H1 (cell line): ENCODE data around the gene CFAP92. TPM values are rescaled to one million over a fixed set of nuclear protein-coding genes. Genes with fewer than 3 reads are reported as not detected.

Source experiments
- CTCF ChIA-PET: fragments of 300-600 bp; sonication (Branson Sonifier 250); formaldehyde crosslinking; loops from one replicate; lab custom pipeline; 2021; ENCODE audit not compliant: partially characterized antibody; lab: Charles Lee
- POLR2A ChIA-PET: fragments of 300-600 bp; sonication (Branson Sonifier 250); formaldehyde crosslinking; loops from one replicate; lab custom pipeline; 2021; ENCODE audit warnings: inconsistent platforms; ENCODE audit not compliant: partially characterized antibody; lab: Charles Lee
- DNase-seq, 2 experiments: peaks; one replicate each; pipeline versions ENCODE4 v3.0.0 to v3.0.0-alpha.2; 2010 to 2022; ENCODE audit warnings: low spot score in 2 of 2, low read depth in 1 of 2, mixed read lengths in 1 of 2
- FAIRE-seq: peaks from 2 replicates; lab custom pipeline; 2011; peaks lifted over from hg19 to GRCh38; lab: Jason Lieb, UNC
- H2AFZ ChIP-seq: 2 replicates; pipeline ENCODE4 v1.8.1; 2012; ENCODE audit warnings: low read length, inconsistent platforms
- H2AK5ac ChIP-seq: 2 replicates; pipeline ENCODE4 v1.6.1; 2013; ENCODE audit warnings: low read depth, low read length
- H2BK120ac ChIP-seq: replicated peaks from 2 replicates; pipeline ENCODE3; 2013; ENCODE audit warnings: low read depth, low read length, inconsistent platforms
- H2BK12ac ChIP-seq: 2 replicates; pipeline ENCODE4 v1.6.1; 2013; ENCODE audit warnings: low read depth, low read length
- H2BK15ac ChIP-seq: 2 replicates; pipeline ENCODE4 v1.6.1; 2013; ENCODE audit warnings: low read length
- H2BK20ac ChIP-seq: 2 replicates; pipeline ENCODE4 v1.6.1; 2013; ENCODE audit warnings: low read length
- H2BK5ac ChIP-seq: 2 replicates; pipeline ENCODE4 v1.6.1; 2013; ENCODE audit warnings: low read depth, low read length
- H3K14ac ChIP-seq: 2 replicates; pipeline ENCODE4 v1.6.1; 2013; ENCODE audit warnings: inconsistent platforms; ENCODE audit not compliant: insufficient read length
- H3K18ac ChIP-seq: 2 replicates; pipeline ENCODE4 v1.6.1; 2013; ENCODE audit warnings: low read length; ENCODE audit errors: extremely low read depth
- H3K23ac ChIP-seq: 2 replicates; pipeline ENCODE4 v1.6.1; 2013; ENCODE audit warnings: inconsistent platforms; ENCODE audit not compliant: insufficient read length
- H3K23me2 ChIP-seq: 2 replicates; pipeline ENCODE4 v1.6.1; 2013; ENCODE audit warnings: low read depth, low read length
- H3K27ac ChIP-seq: 2 replicates; pipeline ENCODE4 v1.6.1; 2011; ENCODE audit warnings: low read depth, low read length, inconsistent platforms
- H3K27me3 ChIP-seq, 4 experiments: replicated peaks in 1 of 4; 1 replicate in 1 of 4; 2 replicates in 3 of 4; pipeline versions ENCODE4 v1.6.1 to v1.8.1; 2011 to 2013; ENCODE audit warnings: low read length in 3 of 4, mild to moderate bottlenecking in 3 of 4, inconsistent platforms in 2 of 4, mixed read lengths in 2 of 4, moderate library complexity in 1 of 4; ENCODE audit not compliant: control insufficient read depth in 3 of 4, insufficient read depth in 3 of 4; ENCODE audit errors: extremely low read depth in 1 of 4
- H3K36me3 ChIP-seq, 4 experiments: 2 replicates each; pipeline versions ENCODE4 v1.6.1 to v1.8.1; 2011 to 2013; ENCODE audit warnings: mild to moderate bottlenecking in 4 of 4, low read length in 3 of 4, moderate library complexity in 2 of 4, control low read depth in 1 of 4, inconsistent platforms in 1 of 4; ENCODE audit not compliant: insufficient read depth in 4 of 4, control insufficient read depth in 2 of 4
- H3K4ac ChIP-seq: replicated peaks from 2 replicates; pipeline ENCODE3; 2013; ENCODE audit warnings: low read length, low read depth, mixed read lengths, inconsistent platforms; ENCODE audit not compliant: insufficient read length
- H3K4me1 ChIP-seq, 4 experiments: replicated peaks in 1 of 4; 1 replicate in 1 of 4; 2 replicates in 3 of 4; pipeline versions ENCODE4 v1.6.1 to v1.8.1; 2011 to 2013; ENCODE audit warnings: low read length in 3 of 4, inconsistent platforms in 2 of 4, mixed read lengths in 1 of 4; ENCODE audit not compliant: insufficient read depth in 4 of 4, control insufficient read depth in 3 of 4
- H3K4me2 ChIP-seq, 2 experiments: 2 replicates each; pipeline versions ENCODE4 v1.6.1 to v1.8.1; 2011 to 2013; ENCODE audit warnings: low read depth in 2 of 2, low read length in 2 of 2, control low read depth in 1 of 2, inconsistent platforms in 1 of 2, mild to moderate bottlenecking in 1 of 2; ENCODE audit not compliant: insufficient read depth in 1 of 2
- H3K4me3 ChIP-seq, 4 experiments: fragments of 200-600, 300-600 bp in 1 of 4; sonication (generic), shearing (Covaris generic), sonication (Bioruptor Twin) in 1 of 4; 2 replicates each; pipeline versions ENCODE4 v1.5.1 to v1.8.1; 2011 to 2016; ENCODE audit warnings: low read length in 4 of 4, low read depth in 3 of 4, control low read depth in 2 of 4, inconsistent platforms in 2 of 4, mild to moderate bottlenecking in 2 of 4, mixed read lengths in 1 of 4, moderate library complexity in 1 of 4; ENCODE audit not compliant: insufficient read depth in 2 of 4; ENCODE audit errors: extremely low read depth in 1 of 4
- H3K56ac ChIP-seq: replicated peaks from 2 replicates; pipeline ENCODE3; 2013; ENCODE audit warnings: low read depth, mild to moderate bottlenecking, mixed read lengths, low read length, inconsistent platforms; ENCODE audit not compliant: insufficient read length
- H3K79me1 ChIP-seq: 2 replicates; pipeline ENCODE4 v1.6.1; 2013; ENCODE audit warnings: low read depth, low read length, control low read depth
- H3K79me2 ChIP-seq, 2 experiments: 2 replicates each; pipeline versions ENCODE4 v1.6.1 to v1.8.1; 2012 to 2013; ENCODE audit warnings: low read length in 2 of 2, mild to moderate bottlenecking in 2 of 2, inconsistent platforms in 1 of 2; ENCODE audit not compliant: insufficient read depth in 2 of 2, control insufficient read depth in 1 of 2
- H3K9ac ChIP-seq, 4 experiments: replicated peaks in 1 of 4; 1 replicate in 1 of 4; 2 replicates in 3 of 4; pipeline versions ENCODE4 v1.6.1 to v1.8.1; 2011 to 2013; ENCODE audit warnings: low read depth in 3 of 4, low read length in 3 of 4, control low read depth in 2 of 4, mild to moderate bottlenecking in 2 of 4, moderate library complexity in 2 of 4, inconsistent platforms in 1 of 4; ENCODE audit errors: extremely low read depth in 1 of 4
- H3K9me3 ChIP-seq, 2 experiments: 2 replicates each; pipeline versions ENCODE4 v1.6.1 to v1.8.1; 2012 to 2013; ENCODE audit warnings: mild to moderate bottlenecking in 2 of 2, moderate library complexity in 2 of 2, control low read depth in 1 of 2, inconsistent platforms in 1 of 2, low read depth in 1 of 2, low read length in 1 of 2, mixed read lengths in 1 of 2; ENCODE audit not compliant: insufficient read depth in 2 of 2
- H4K20me1 ChIP-seq, 2 experiments: replicated peaks in 1 of 2; 2 replicates each; pipeline versions ENCODE3 to v1.8.1; 2011 to 2013; ENCODE audit warnings: inconsistent platforms in 2 of 2, low read length in 2 of 2, mild to moderate bottlenecking in 1 of 2; ENCODE audit not compliant: insufficient read depth in 2 of 2, control insufficient read depth in 1 of 2
- H4K5ac ChIP-seq: 2 replicates; pipeline ENCODE4 v1.6.1; 2013; ENCODE audit warnings: low read length, low read depth, mixed read lengths, inconsistent platforms; ENCODE audit not compliant: insufficient read length
- H4K8ac ChIP-seq: 2 replicates; pipeline ENCODE4 v1.8.0; 2013; ENCODE audit warnings: mild to moderate bottlenecking, moderate library complexity, low read length, inconsistent platforms; ENCODE audit not compliant: insufficient read depth; ENCODE audit errors: extremely low read depth
- H4K91ac ChIP-seq: replicated peaks from 2 replicates; pipeline ENCODE3; 2013; ENCODE audit warnings: low read length, mixed read lengths, inconsistent platforms; ENCODE audit not compliant: insufficient read length
- CBX5 ChIP-seq: fragments of 300-800, 300-1000 bp; sonication (generic); IDR thresholded peaks from 2 replicates; pipeline ENCODE4 v1.7.1; 2016; ENCODE audit warnings: antibody characterized with exemption, low read length, low read depth
- CBX8 ChIP-seq: fragments of 300-800, 300-1000 bp; sonication (generic); IDR thresholded peaks from 2 replicates; pipeline ENCODE4 v1.7.1; 2016; ENCODE audit warnings: low read depth, low read length, borderline replicate concordance
- GTF2F1 ChIP-seq: IDR thresholded peaks from 2 replicates; pipeline ENCODE4 v1.6.1; 2012; ENCODE audit warnings: low read depth, low read length, improper control_type of control experiment, borderline replicate concordance
- KDM1A ChIP-seq: fragments of 200-600, 300-600 bp; sonication (generic); IDR thresholded peaks from 2 replicates; pipeline ENCODE4 v1.7.1; 2016; ENCODE audit warnings: mild to moderate bottlenecking, low read length, borderline replicate concordance
- MAFK ChIP-seq: IDR thresholded peaks from 2 replicates; pipeline ENCODE4 v1.6.1; 2012; ENCODE audit warnings: low read depth, mild to moderate bottlenecking, improper control_type of control experiment, low read length
- POLR2AphosphoS5 ChIP-seq: IDR thresholded peaks from 2 replicates; pipeline ENCODE4 v1.6.1; 2011; ENCODE audit warnings: low read depth, low read length
- RAD21 ChIP-seq, 2 experiments: IDR thresholded peaks in 1 of 2; conservative IDR thresholded peaks in 1 of 2; 2 replicates each; pipeline ENCODE4 v1.6.1; 2011; ENCODE audit warnings: low read depth in 2 of 2, low read length in 2 of 2, improper control_type of control experiment in 1 of 2, inconsistent platforms in 1 of 2, mild to moderate bottlenecking in 1 of 2, moderate library complexity in 1 of 2
- SP1 ChIP-seq: IDR thresholded peaks from 2 replicates; pipeline ENCODE4 v1.6.1; 2011; ENCODE audit warnings: low read depth, low read length
- TEAD4 ChIP-seq: IDR thresholded peaks from 2 replicates; pipeline ENCODE4 v1.6.1; 2012; ENCODE audit warnings: low read depth, low read length, inconsistent platforms, mixed read lengths
- WGBS, 2 experiments: shearing (Covaris generic) in 1 of 2; methylation state at CpG; one replicate each; pipeline versions ENCODE4 v1.1.6 to v1.1.7; 2013 to 2015; ENCODE audit warnings: low lambda C conversion rate in 2 of 2, mixed read lengths in 2 of 2, inconsistent platforms in 1 of 2, low coverage in 1 of 2, missing lambda C conversion rate in 1 of 2; ENCODE audit not compliant: insufficient replicate concordance in 2 of 2, insufficient coverage in 1 of 2, insufficient read length in 1 of 2; ENCODE audit errors: extremely low coverage in 1 of 2, missing lambda C conversion rate in 1 of 2; 5-methylcytosine and 5-hydroxymethylcytosine counted together
- polyA plus RNA-seq, 7 experiments: library from polyadenylated mRNA; depleted of rRNA in 3 of 7; stranded (reverse) in 5 of 7; unstranded in 2 of 7; fragments of >200 nt in 5 of 7; fragments of 200-250 nt in 2 of 7; gene quantifications; 1 replicate in 5 of 7; 2 replicates in 1 of 7; 4 replicates in 1 of 7; pipeline versions ENCODE4 v1.2.1 to v1.2.3, GENCODE V29; 2011 to 2013; ENCODE audit warnings: missing spikeins in 2 of 7, mixed read lengths in 2 of 7
- total RNA-seq: library from RNA; stranded (reverse); fragmentation: NEBNext Ultra II Directional; extraction: Animal tissue kit (Norgen Biotek cat#: 25700); gene quantifications from 2 replicates; pipeline ENCODE4 v1.2.1, GENCODE V29; 2021

Gene CFAP92
- total and polyA plus RNA-seq, 2 of the 8 experiments (the other 6 are each of a cell fraction or from before 2014, with no cell fraction given) = 0.77 to 2.0 TPM

DNA sequence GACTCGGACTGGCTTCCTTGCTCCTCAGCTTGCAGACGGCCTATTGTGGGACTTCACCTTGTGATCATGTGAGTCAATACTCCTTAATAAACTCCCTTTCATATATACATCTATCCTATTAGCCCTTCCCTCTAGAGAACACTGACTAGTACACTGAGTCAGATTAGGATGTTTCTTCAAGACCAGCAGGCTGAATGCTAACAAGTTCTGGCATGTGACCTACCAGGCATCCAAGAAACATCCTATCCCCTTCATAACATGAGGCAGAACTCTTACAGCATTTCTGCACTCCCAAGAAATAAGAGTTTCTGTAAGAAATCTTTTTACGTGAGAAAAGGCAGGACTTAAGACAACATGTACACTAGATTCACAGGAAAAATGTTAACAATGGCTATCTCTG lies 9.3 kb downstream of the CFAP92 start:
- no peak overlapping the region for H2AFZ ChIP-seq
- CTCF ChIA-PET = interaction anchor here (0.8 to 6.8 kb wide), 3 partner anchors 14 to 28 kb away, joined by 3 to 51 read pairs (median 3); no protein-coding TSS in a partner anchor
- no peak for FAIRE-seq

More for the DNA sequence above, 9.3 kb downstream of the CFAP92 start:
- Histone ChIP-seq H2AK5ac (no peak overlapping the region), H2BK20ac (no peak overlapping the region), H2BK15ac (no peak overlapping the region), H3K79me1 (no peaks in the 10 kb centered on the region), H2BK5ac (no peak overlapping the region), H3K14ac (no peak overlapping the region), H3K23ac (no peak overlapping the region), H3K27ac (no peak overlapping the region), H4K5ac (no peak overlapping the region), H3K4me1 (peaks cover 0 to 2% (median 0%) of the 10 kb centered on the region in 4 experiments; a peak in 3 of 7 replicates), H4K91ac (no peak overlapping the region), H4K20me1 (no peaks in the 10 kb centered on the region), H3K4me2 (no peak overlapping the region), H3K27me3 (no peaks in the 10 kb centered on the region; a peak in 1 of 7 replicates), H3K4me3 (no peak overlapping the region), H3K56ac (no peak overlapping the region), H3K18ac (no peak overlapping the region), H3K4ac (no peak overlapping the region), H2BK120ac (no peak overlapping the region), H3K23me2 (no peaks in the 10 kb centered on the region), H2BK12ac (no peak overlapping the region), H3K9me3 (no peaks in the 10 kb centered on the region), H4K8ac (no peak overlapping the region), H3K36me3 (no peaks in the 10 kb centered on the region), H3K9ac (no peak overlapping the region), H3K79me2 (no peaks in the 10 kb centered on the region)
- TF ChIP-seq TEAD4 (no peak), SP1 (no peak), MAFK (no peak), RAD21 (IDR thresholded peaks at IDR 0.05 in 1 of 2, conservative IDR thresholded peaks at IDR 0.05 in 1 of 2; ENCODE audit: low read depth in 2 of 2, low read length in 2 of 2) (no peak), GTF2F1 (no peak), CBX5 (no peak), POLR2AphosphoS5 (no peak), KDM1A (no peak), CBX8 (no peak)
- WGBS, 2 experiments = 93% methylated on average over 3 of the region's 3 CpGs; no CpG with 5 or more reads in 1 of the 2 experiments
- POLR2A ChIA-PET = interaction anchor here (1.4 kb wide), 1 partner anchor 9 kb away, joined by 4 read pairs; the partner anchor contains the start of gene CFAP92
- no peak for DNase-seq
